ENCODE measurements around the gene USF2.

- no peak for TF ChIP-seq GATA2 (IDR thresholded peaks at IDR 0.05; ENCODE audit: low read depth, low read length)
- no peak for TF ChIP-seq GATA3 (IDR thresholded peaks at IDR 0.05; ENCODE audit: low read depth, low read length)
These were observed 20.1 kb downstream of the USF2 start for GRCh38 chr19:35288906-35289305.
